ENCODE data around the gene METAP2.

The METAP2 gene

GRCh38 chr12:95473884-95474659, at the start of gene METAP2:
METAP2 (plus strand) TSS chr12:95474152; CDS start chr12:95474180, 28 bp downstream.
- Histone ChIP-seq H3K4me2 (ENCODE audit: low read length) (peak within 1 kb of the TSS; percentile 97), H3K9ac (ENCODE audit: low read length) (peak within 1 kb of the TSS; percentile 94), H3F3A (ENCODE audit: insufficient read depth, low read length) (no peaks in the 10 kb centered on the region; the same call in 1 of the 2 replicates), H3K4me3 (ENCODE audit: low read depth, low read length, poor library complexity, severe bottlenecking) (peak within 1 kb of the TSS; percentile 92), H2AFZ (ENCODE audit: low read length) (peak within 1 kb of the TSS; percentile 82; the same call in 1 of the 2 replicates), H3K27me3 (ENCODE audit: insufficient read depth, low read length) (no peaks in the 10 kb centered on the region), H3K9me2 (ENCODE audit: low read depth, low read length) (no peaks in the 10 kb centered on the region), H3K9me3 (ENCODE audit: low read length) (no peaks in the 10 kb centered on the region), H4K20me1 (ENCODE audit: insufficient read depth, low read length) (no peaks in the 10 kb centered on the region), H3K27ac (ENCODE audit: low read depth, low read length, poor library complexity, severe bottlenecking) (peak within 1 kb of the TSS; percentile 60), H3K4me1 (ENCODE audit: insufficient read depth, low read length, severe bottlenecking) (peaks cover 26% of the 10 kb centered on the region), H3K79me2 (ENCODE audit: insufficient read depth, low read length) (peaks cover 53% of the 10 kb centered on the region), H3K36me3 (ENCODE audit: insufficient read depth, low read length) (peaks cover 34% of the 10 kb centered on the region)
- TF ChIP-seq CTCF (IDR thresholded peaks at IDR 0.05; ENCODE audit: low read length) (no peak), EZH2 (IDR thresholded peaks at IDR 0.05; ENCODE audit: borderline replicate concordance, low read length) (no peak)

- Histone ChIP-seq H3K9me2 (ENCODE audit: low read depth, low read length) (no peaks in the 10 kb centered on the region), H3K27ac (ENCODE audit: low read depth, low read length, poor library complexity, severe bottlenecking) (no peak overlapping the region), H3K36me3 (ENCODE audit: insufficient read depth, low read length) (no peaks in the 10 kb centered on the region), H3K4me1 (ENCODE audit: insufficient read depth, low read length, severe bottlenecking) (no peaks in the 10 kb centered on the region), H4K20me1 (ENCODE audit: insufficient read depth, low read length) (no peaks in the 10 kb centered on the region), H3K9ac (ENCODE audit: low read length) (no peak overlapping the region), H3K4me2 (ENCODE audit: low read length) (no peak overlapping the region), H3K4me3 (ENCODE audit: low read depth, low read length, poor library complexity, severe bottlenecking) (no peak overlapping the region), H3K27me3 (ENCODE audit: insufficient read depth, low read length) (no peaks in the 10 kb centered on the region), H2AFZ (ENCODE audit: low read length) (no peak overlapping the region), H3K9me3 (ENCODE audit: low read length) (no peaks in the 10 kb centered on the region), H3K79me2 (ENCODE audit: insufficient read depth, low read length) (no peaks in the 10 kb centered on the region), H3F3A (ENCODE audit: insufficient read depth, low read length) (no peaks in the 10 kb centered on the region)
- no peak for TF ChIP-seq EZH2 (IDR thresholded peaks at IDR 0.05; ENCODE audit: borderline replicate concordance, low read length)
- TF ChIP-seq CTCF (IDR thresholded peaks at IDR 0.05; ENCODE audit: low read length), result no peak
Observed at GRCh38 chr12:95424271-95424994, 49.5 kb upstream of the METAP2 start.

GRCh38 chr12:95429172-95429510, 44.8 kb upstream of the METAP2 start:
- H3K9ac ChIP-seq (ENCODE audit: low read length), result no peak overlapping the region
- no peaks in the 10 kb centered on the region for H4K20me1 ChIP-seq (ENCODE audit: insufficient read depth, low read length)
- H3K27me3 ChIP-seq (ENCODE audit: insufficient read depth, low read length), result no peaks in the 10 kb centered on the region
- H3K4me3 ChIP-seq (ENCODE audit: low read depth, low read length, poor library complexity, severe bottlenecking), result no peak overlapping the region
- no peak for TF ChIP-seq CTCF (IDR thresholded peaks at IDR 0.05; ENCODE audit: low read length)
- TF ChIP-seq EZH2 (IDR thresholded peaks at IDR 0.05; ENCODE audit: borderline replicate concordance, low read length), result no peak
- no peaks in the 10 kb centered on the region for H3K36me3 ChIP-seq (ENCODE audit: insufficient read depth, low read length)
- H3K27ac ChIP-seq (ENCODE audit: low read depth, low read length, poor library complexity, severe bottlenecking), result no peak overlapping the region
- no peaks in the 10 kb centered on the region for H3K9me3 ChIP-seq (ENCODE audit: low read length)
- no peaks in the 10 kb centered on the region for H3K4me1 ChIP-seq (ENCODE audit: insufficient read depth, low read length, severe bottlenecking)
- H3K9me2 ChIP-seq (ENCODE audit: low read depth, low read length), result no peaks in the 10 kb centered on the region
- no peaks in the 10 kb centered on the region for H3K79me2 ChIP-seq (ENCODE audit: insufficient read depth, low read length)
- H2AFZ ChIP-seq (ENCODE audit: low read length), result no peak overlapping the region
- no peak overlapping the region for H3K4me2 ChIP-seq (ENCODE audit: low read length)
- no peaks in the 10 kb centered on the region for H3F3A ChIP-seq (ENCODE audit: insufficient read depth, low read length)
